Heart left ventricle (tissue), 16 donors: ENCODE data around the gene CENPM. TPM values are rescaled to one million over a fixed set of nuclear protein-coding genes. Genes with fewer than 3 reads are reported as not detected.

Source experiments
- ATAC-seq, 4 donors: fragments of 200-7000 bp; cut with Tn5 transposase; one replicate each; pipeline ENCODE4 v1.9.1; 2020 to 2022; ENCODE audit warnings: moderate library complexity in 4 of 4, mild to moderate bottlenecking in 3 of 4, moderate number of reproducible peaks in 1 of 4
- DNase-seq, 5 donors: peaks; one replicate each; pipeline ENCODE4 v3.0.0-alpha.2; 2020
- H3K27ac ChIP-seq, 12 donors: fragments of 200-600 bp; sonication (generic) in 4 of 12; one replicate each; pipeline versions ENCODE4 v1.5.0 to v1.8.0; 2016 to 2022; ENCODE audit warnings: mild to moderate bottlenecking in 2 of 12
- H3K27me3 ChIP-seq, 9 donors: fragments of 200-600 bp; sonication (generic) in 2 of 9; one replicate each; pipeline versions ENCODE4 v1.5.1 to v1.8.0; 2016 to 2022; ENCODE audit warnings: mild to moderate bottlenecking in 3 of 9
- H3K36me3 ChIP-seq, 9 donors: fragments of 200-600 bp; sonication (generic) in 2 of 9; one replicate each; pipeline versions ENCODE4 v1.5.0 to v1.8.0; 2018 to 2022; ENCODE audit warnings: mild to moderate bottlenecking in 2 of 9
- H3K4me1 ChIP-seq, 12 donors: fragments of 200-600 bp; sonication (generic) in 4 of 12; one replicate each; pipeline versions ENCODE4 v1.5.0 to v1.8.0; 2016 to 2022; ENCODE audit warnings: mild to moderate bottlenecking in 3 of 12
- H3K4me3 ChIP-seq, 12 donors: fragments of 200-600 bp; sonication (generic) in 4 of 12; one replicate each; pipeline versions ENCODE4 v1.5.0 to v1.8.0; 2017 to 2022; ENCODE audit warnings: mild to moderate bottlenecking in 9 of 12, moderate library complexity in 4 of 12
- H3K9me3 ChIP-seq, 12 donors: fragments of 200-600 bp; sonication (generic) in 4 of 12; one replicate each; pipeline versions ENCODE4 v1.5.0 to v1.8.0; 2016 to 2022; ENCODE audit warnings: mild to moderate bottlenecking in 1 of 12
- CTCF ChIP-seq, 12 donors: fragments of 200-600 bp; sonication (generic) in 4 of 12; IDR thresholded peaks; one replicate each; pipeline versions ENCODE4 v1.5.0 to v1.8.0; 2018 to 2022; ENCODE audit warnings: antibody characterized with exemption in 12 of 12, mild to moderate bottlenecking in 5 of 12
- POLR2A ChIP-seq, 2 donors: fragments of 450-650 bp; IDR thresholded peaks; one replicate each; pipeline ENCODE4 v1.6.1; 2017; ENCODE audit warnings: antibody characterized with exemption in 2 of 2, mild to moderate bottlenecking in 2 of 2, moderate library complexity in 2 of 2
- WGBS, 4 donors: extraction: QIAGEN DNeasy Blood & Tissue Kit in 2 of 4; methylation state at CpG; one replicate each; pipeline versions ENCODE4 v1.1.5 to v1.1.7; 2013 to 2018; 5-methylcytosine and 5-hydroxymethylcytosine counted together
- intact Hi-C, 10 donors: fragments of 100-400 bp; cut with DNase I; formaldehyde crosslinking; loops; one replicate each; pipeline versions ENCODE4 v1.11.1 to v1.14.2; 2022
- polyA plus RNA-seq, 2 donors: library from polyadenylated mRNA; stranded (reverse); fragments of 200-250 nt; gene quantifications; one replicate each; pipeline ENCODE4 v1.2.3, GENCODE V29; 2013
- total RNA-seq, 9 donors: library from RNA; depleted of rRNA in 2 of 9; stranded (reverse); fragments of >200 nt in 2 of 9; fragmentation: NEBNext Ultra II Directional in 3 of 9; extraction: Animal tissue kit (Norgen Biotek cat#: 25700) in 3 of 9; gene quantifications; one replicate each; pipeline versions ENCODE4 v1.1.0 to v1.2.4, GENCODE V29; 2016 to 2023
- donor health status: ischemic (EF 13 %, LVEDD 7.1; RV severe dilation, severe dysfunction).
- donor health status: healthy with polysubstance abuse.
- donor health status: DM: no; HTN: yes; CAD: no.
- donor health status: DM: no; HTN: no; CAD: no.
- donor health status: ischemic (EF 25% LVEDD 6.9; RV normal size, moderate dysfunction).
- donor health status: ischemic (EF 25% LVEDD 5.7; RV mildly dilated, moderate dysfunction).
- donor health status: healthy.
- donor health status: DM: yes; HTN: yes; CAD: no.
- donor health status: ischemic (EF 35%, LVEDD 5.7; RV mildly dilated, moderate dysfunction).
- donor health status: nonischemic (EF 11% LVEDD 7.7; RV severe dilation, severe dysfunction).
- donor health status: DM: yes; HTN: yes; CAD: no.
- donor health status: PGD.
- donor health status: ischemic (EF 29% LVEDD 5.4; RV normal size, mild dysfunction).
- donor health status: nonischemic (EF 23%, LVEDD 6.1; RV moderate dilation, normal function).

The CENPM gene
- total and polyA plus RNA-seq, 11 donors = 0.21 to 6.9 (median 0.52) TPM; not detected in 4

- no peak for TF ChIP-seq POLR2A (IDR thresholded peaks at IDR 0.05)
- no peak for TF ChIP-seq CTCF (IDR thresholded peaks at IDR 0.05)
- Histone ChIP-seq H3K27me3 (peaks cover 0 to 7% (median 0%) of the 10 kb centered on the region in 9 donors), H3K27ac (no peak overlapping the region), H3K9me3 (no peaks in the 10 kb centered on the region), H3K4me3 (no peak overlapping the region), H3K36me3 (no peaks in the 10 kb centered on the region), H3K4me1 (peaks cover 0 to 29% (median 9%) of the 10 kb centered on the region in 12 donors)
- DNase-seq (no peak), ATAC-seq (no peak)
- WGBS, 4 donors = 92 to 98% (median 95%) methylated on average over 2 of the region's 2 CpGs
- intact Hi-C loops = no loop called here
Measured at GRCh38 chr22:41948142-41948541, 1.2 kb upstream of the CENPM start.

GRCh38 chr22:41947424-41948080 is 600 bp upstream of the CENPM start:
- WGBS, 4 donors = 71 to 78% (median 72%) methylated on average over 21 of the region's 21 CpGs
- TF ChIP-seq CTCF (IDR thresholded peaks at IDR 0.05) = no peak
- no peak for TF ChIP-seq POLR2A (IDR thresholded peaks at IDR 0.05)
- Histone ChIP-seq H3K27ac (peak overlapping the region in 3 of 12 donors; percentile 3 to 50 (median 34)), H3K4me3 (peak overlapping the region in 11 of 12 donors; percentile 57 to 79 (median 69)), H3K4me1 (peaks cover 0 to 31% (median 9%) of the 10 kb centered on the region in 12 donors), H3K27me3 (peaks cover 0 to 7% (median 0%) of the 10 kb centered on the region in 9 donors), H3K9me3 (no peaks in the 10 kb centered on the region), H3K36me3 (no peaks in the 10 kb centered on the region)
- DNase-seq (no peak), ATAC-seq (no peak)
- intact Hi-C loops = no loop called here

- DNase-seq = no peak
- H3K27ac ChIP-seq = no peak overlapping the region
- no peak for TF ChIP-seq CTCF (IDR thresholded peaks at IDR 0.05)
- no peak for TF ChIP-seq POLR2A (IDR thresholded peaks at IDR 0.05)
- H3K36me3 ChIP-seq = no peaks in the 10 kb centered on the region
- no peaks in the 10 kb centered on the region for H3K27me3 ChIP-seq
- 56 to 67% (median 58%) methylated on average over 8 to 9 of the region's 9 CpGs for WGBS, 4 donors
- no peaks in the 10 kb centered on the region for H3K9me3 ChIP-seq
- no peak for ATAC-seq
- intact Hi-C loops = loop anchor here in 3 of 10 donors (2.0 to 5.0 kb wide), 3 partner anchors 121 to 247 kb away; no protein-coding TSS in a partner anchor
- no peak overlapping the region for H3K4me3 ChIP-seq
- H3K4me1 ChIP-seq = peaks cover 0 to 53% (median 17%) of the 10 kb centered on the region in 12 donors
Measured at GRCh38 chr22:41943661-41944209, 3.2 kb downstream of the CENPM start.
